Fibroblast of skin of left quadriceps (primary cell): ENCODE results near the gene A3GALT2.

ENCODE experiments used
- DNase-seq, 2 experiments: peaks; one replicate each; pipeline ENCODE4 v3.0.0-alpha.2; 2013; ENCODE audit warnings: low read depth in 2 of 2

A3GALT2 gene

GRCh38 chr1:33332357-33332789 is 11.5 kb upstream of the A3GALT2 start:
- DNase-seq, result no peak

GRCh38 chr1:33331444-33332356 is 10.8 kb upstream of the A3GALT2 start:
- DNase-seq, result no peak

GRCh38 chr1:33330906-33331305 is 10.0 kb upstream of the A3GALT2 start:
- no peak for DNase-seq

- DNase-seq, result no peak
Observed at GRCh38 chr1:33330361-33330890, 9.5 kb upstream of the A3GALT2 start.

GRCh38 chr1:33329600-33330305 is 8.9 kb upstream of the A3GALT2 start:
- DNase-seq, result no peak

- DNase-seq, result no peak
Observed at GRCh38 chr1:33328817-33329216, 7.9 kb upstream of the A3GALT2 start.

- DNase-seq, result peak; percentile 74 to 78
Observed at GRCh38 chr1:33327587-33328325, 6.9 kb upstream of the A3GALT2 start.

- no peak for DNase-seq
Observed at GRCh38 chr1:33326785-33327184, 5.9 kb upstream of the A3GALT2 start.

GRCh38 chr1:33324677-33325575 is 4.0 kb upstream of the A3GALT2 start:
- no peak for DNase-seq

GRCh38 chr1:33323663-33324477 is 3.0 kb upstream of the A3GALT2 start:
- DNase-seq, result no peak

- no peak for DNase-seq
Observed at GRCh38 chr1:33322870-33323585, 2.1 kb upstream of the A3GALT2 start.

- no peak for DNase-seq
Observed at GRCh38 chr1:33322109-33322508, 1.2 kb upstream of the A3GALT2 start.

- no peak for DNase-seq
Observed at GRCh38 chr1:33321178-33321577, 280 bp upstream of the A3GALT2 start.

GRCh38 chr1:33319949-33320618 is 814 bp downstream of the A3GALT2 start:
- DNase-seq, result no peak

- no peak for DNase-seq
Observed at GRCh38 chr1:33319186-33319948, 1.5 kb downstream of the A3GALT2 start.

GRCh38 chr1:33317946-33318345 is 3.0 kb downstream of the A3GALT2 start:
- DNase-seq, result peak in 1 of 2 experiments; percentile 27

- DNase-seq, result no peak
Observed at GRCh38 chr1:33317354-33317753, 3.5 kb downstream of the A3GALT2 start.

GRCh38 chr1:33316601-33317000 is 4.3 kb downstream of the A3GALT2 start:
- no peak for DNase-seq
